GM12865 (cell line): ENCODE data around the gene KRTAP4-16.
"Not testable (repeated sequence)": the region's sequence is repeated elsewhere in the genome, so short reads cannot be mapped to it uniquely, and the experiment has no call there.

Experiments used
- DNase-seq: peaks from one replicate; pipeline ENCODE4 v3.0.0; 2010; ENCODE audit warnings: low read depth
- H3K4me3 ChIP-seq: 2 replicates; pipeline ENCODE4 v1.5.1; 2011; ENCODE audit warnings: mild to moderate bottlenecking, low read depth, low read length, control low read depth
- CTCF ChIP-seq: IDR thresholded peaks from 2 replicates; pipeline ENCODE4 v1.5.1; 2011; ENCODE audit warnings: low read length, control low read depth, low read depth, inconsistent platforms; ENCODE audit not compliant: insufficient read depth; ENCODE audit errors: missing control alignments

KRTAP4-16 gene

GRCh38 chr17:41071606-41072360 lies 30.2 kb downstream of the KRTAP4-16 start:
- no peak for TF ChIP-seq CTCF
- no peak for DNase-seq
- H3K4me3 ChIP-seq: no peak overlapping the region

- no peak overlapping the region for H3K4me3 ChIP-seq
- no peak for TF ChIP-seq CTCF
- DNase-seq: no peak
These were observed 33.0 kb downstream of the KRTAP4-16 start for GRCh38 chr17:41069031-41069430.

GRCh38 chr17:41067281-41067680 lies 34.7 kb downstream of the KRTAP4-16 start:
- no peak for DNase-seq
- H3K4me3 ChIP-seq: no peak overlapping the region
- no peak for TF ChIP-seq CTCF

GRCh38 chr17:41065829-41066624 lies 36.0 kb downstream of the KRTAP4-16 start, which contains the start of gene KRTAP2-4:
Gene KRTAP2-4 (minus strand): TSS chr17:41065879. CDS start chr17:41065845, 34 bp downstream.
- no peak for TF ChIP-seq CTCF
- no peak for DNase-seq
- H3K4me3 ChIP-seq: no peak within 1 kb of the TSS

- not testable (repeated sequence) for DNase-seq, H3K4me3 ChIP-seq
These were observed 36.9 kb downstream of the KRTAP4-16 start for GRCh38 chr17:41065016-41065689.

GRCh38 chr17:41064301-41064700 lies 37.7 kb downstream of the KRTAP4-16 start:
- TF ChIP-seq CTCF: no peak
- DNase-seq: no peak
- H3K4me3 ChIP-seq: no peak overlapping the region

GRCh38 chr17:41063449-41063848 lies 38.6 kb downstream of the KRTAP4-16 start:
- no peak overlapping the region for H3K4me3 ChIP-seq
- no peak for DNase-seq
- no peak for TF ChIP-seq CTCF
